ENCODE results near the gene BARX2.

DNA sequence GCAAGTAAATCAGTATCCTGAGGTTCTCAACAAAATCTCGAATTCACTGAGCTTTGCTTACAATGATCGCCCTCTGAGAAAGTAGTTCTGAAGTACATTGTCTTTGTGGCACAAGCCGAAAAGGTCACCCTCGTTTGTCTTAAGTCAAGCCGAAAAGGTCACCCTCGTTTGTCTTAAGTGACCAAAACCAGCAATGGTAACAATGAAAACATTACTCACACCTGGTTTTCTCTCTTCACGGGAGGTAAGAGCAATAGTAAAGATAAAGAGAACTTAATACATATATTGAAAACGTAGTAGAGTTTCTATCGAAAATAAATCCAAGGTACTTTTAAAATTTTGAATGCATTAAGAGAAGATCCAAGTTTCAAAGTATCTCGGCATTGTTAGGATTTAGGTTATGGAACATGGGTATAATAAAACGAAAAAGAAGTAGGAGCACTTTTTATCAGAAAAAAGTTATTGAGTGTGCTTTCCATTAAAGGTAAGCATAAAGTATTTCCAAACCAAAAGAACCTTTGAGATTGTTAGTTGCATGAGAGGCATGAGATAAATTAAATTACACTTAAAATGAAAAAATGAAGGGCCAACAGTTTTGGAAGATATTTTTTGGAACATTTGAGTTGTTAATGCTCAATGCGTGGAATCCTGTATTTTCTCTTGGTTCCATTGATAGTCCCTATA is 1.2 kb downstream of the BARX2 start:
- TF ChIP-seq, protein P1, sequence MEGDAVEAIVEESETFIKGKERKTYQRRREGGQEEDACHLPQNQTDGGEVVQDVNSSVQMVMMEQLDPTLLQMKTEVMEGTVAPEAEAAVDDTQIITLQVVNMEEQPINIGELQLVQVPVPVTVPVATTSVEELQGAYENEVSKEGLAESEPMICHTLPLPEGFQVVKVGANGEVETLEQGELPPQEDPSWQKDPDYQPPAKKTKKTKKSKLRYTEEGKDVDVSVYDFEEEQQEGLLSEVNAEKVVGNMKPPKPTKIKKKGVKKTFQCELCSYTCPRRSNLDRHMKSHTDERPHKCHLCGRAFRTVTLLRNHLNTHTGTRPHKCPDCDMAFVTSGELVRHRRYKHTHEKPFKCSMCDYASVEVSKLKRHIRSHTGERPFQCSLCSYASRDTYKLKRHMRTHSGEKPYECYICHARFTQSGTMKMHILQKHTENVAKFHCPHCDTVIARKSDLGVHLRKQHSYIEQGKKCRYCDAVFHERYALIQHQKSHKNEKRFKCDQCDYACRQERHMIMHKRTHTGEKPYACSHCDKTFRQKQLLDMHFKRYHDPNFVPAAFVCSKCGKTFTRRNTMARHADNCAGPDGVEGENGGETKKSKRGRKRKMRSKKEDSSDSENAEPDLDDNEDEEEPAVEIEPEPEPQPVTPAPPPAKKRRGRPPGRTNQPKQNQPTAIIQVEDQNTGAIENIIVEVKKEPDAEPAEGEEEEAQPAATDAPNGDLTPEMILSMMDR (IDR thresholded peaks at IDR 0.05): no peak
- TF ChIP-seq POLR2AphosphoS5 (IDR thresholded peaks at IDR 0.05) (no peak), POLR2A (IDR thresholded peaks at IDR 0.05) (no peak)

Measured in stomach (tissue), 4 donors.